H1 (cell line): Measurements from ENCODE around the gene FHAD1. TPM values are rescaled to one million over a fixed set of nuclear protein-coding genes. Genes with fewer than 3 reads are reported as not detected.

Experiments used
- CTCF ChIA-PET: fragments of 300-600 bp; sonication (Branson Sonifier 250); formaldehyde crosslinking; loops from one replicate; lab custom pipeline; 2021; ENCODE audit not compliant: partially characterized antibody; lab: Charles Lee
- POLR2A ChIA-PET: fragments of 300-600 bp; sonication (Branson Sonifier 250); formaldehyde crosslinking; loops from one replicate; lab custom pipeline; 2021; ENCODE audit warnings: inconsistent platforms; ENCODE audit not compliant: partially characterized antibody; lab: Charles Lee
- DNase-seq, 2 experiments: peaks; one replicate each; pipeline versions ENCODE4 v3.0.0 to v3.0.0-alpha.2; 2010 to 2022; ENCODE audit warnings: low spot score in 2 of 2, low read depth in 1 of 2, mixed read lengths in 1 of 2
- FAIRE-seq: peaks from 2 replicates; lab custom pipeline; 2011; peaks lifted over from hg19 to GRCh38; lab: Jason Lieb, UNC
- H2AFZ ChIP-seq: 2 replicates; pipeline ENCODE4 v1.8.1; 2012; ENCODE audit warnings: low read length, inconsistent platforms
- H2AK5ac ChIP-seq: 2 replicates; pipeline ENCODE4 v1.6.1; 2013; ENCODE audit warnings: low read depth, low read length
- H2BK120ac ChIP-seq: replicated peaks from 2 replicates; pipeline ENCODE3; 2013; ENCODE audit warnings: low read depth, low read length, inconsistent platforms
- H2BK12ac ChIP-seq: 2 replicates; pipeline ENCODE4 v1.6.1; 2013; ENCODE audit warnings: low read depth, low read length
- H2BK15ac ChIP-seq: 2 replicates; pipeline ENCODE4 v1.6.1; 2013; ENCODE audit warnings: low read length
- H2BK20ac ChIP-seq: 2 replicates; pipeline ENCODE4 v1.6.1; 2013; ENCODE audit warnings: low read length
- H2BK5ac ChIP-seq: 2 replicates; pipeline ENCODE4 v1.6.1; 2013; ENCODE audit warnings: low read depth, low read length
- H3K14ac ChIP-seq: 2 replicates; pipeline ENCODE4 v1.6.1; 2013; ENCODE audit warnings: inconsistent platforms; ENCODE audit not compliant: insufficient read length
- H3K18ac ChIP-seq: 2 replicates; pipeline ENCODE4 v1.6.1; 2013; ENCODE audit warnings: low read length; ENCODE audit errors: extremely low read depth
- H3K23ac ChIP-seq: 2 replicates; pipeline ENCODE4 v1.6.1; 2013; ENCODE audit warnings: inconsistent platforms; ENCODE audit not compliant: insufficient read length
- H3K23me2 ChIP-seq: 2 replicates; pipeline ENCODE4 v1.6.1; 2013; ENCODE audit warnings: low read depth, low read length
- H3K27ac ChIP-seq: 2 replicates; pipeline ENCODE4 v1.6.1; 2011; ENCODE audit warnings: low read depth, low read length, inconsistent platforms
- H3K27me3 ChIP-seq, 4 experiments: replicated peaks in 1 of 4; 1 replicate in 1 of 4; 2 replicates in 3 of 4; pipeline versions ENCODE4 v1.6.1 to v1.8.1; 2011 to 2013; ENCODE audit warnings: low read length in 3 of 4, mild to moderate bottlenecking in 3 of 4, inconsistent platforms in 2 of 4, mixed read lengths in 2 of 4, moderate library complexity in 1 of 4; ENCODE audit not compliant: control insufficient read depth in 3 of 4, insufficient read depth in 3 of 4; ENCODE audit errors: extremely low read depth in 1 of 4
- H3K36me3 ChIP-seq, 4 experiments: 2 replicates each; pipeline versions ENCODE4 v1.6.1 to v1.8.1; 2011 to 2013; ENCODE audit warnings: mild to moderate bottlenecking in 4 of 4, low read length in 3 of 4, moderate library complexity in 2 of 4, control low read depth in 1 of 4, inconsistent platforms in 1 of 4; ENCODE audit not compliant: insufficient read depth in 4 of 4, control insufficient read depth in 2 of 4
- H3K4ac ChIP-seq: replicated peaks from 2 replicates; pipeline ENCODE3; 2013; ENCODE audit warnings: low read length, low read depth, mixed read lengths, inconsistent platforms; ENCODE audit not compliant: insufficient read length
- H3K4me1 ChIP-seq, 4 experiments: replicated peaks in 1 of 4; 1 replicate in 1 of 4; 2 replicates in 3 of 4; pipeline versions ENCODE4 v1.6.1 to v1.8.1; 2011 to 2013; ENCODE audit warnings: low read length in 3 of 4, inconsistent platforms in 2 of 4, mixed read lengths in 1 of 4; ENCODE audit not compliant: insufficient read depth in 4 of 4, control insufficient read depth in 3 of 4
- H3K4me2 ChIP-seq, 2 experiments: 2 replicates each; pipeline versions ENCODE4 v1.6.1 to v1.8.1; 2011 to 2013; ENCODE audit warnings: low read depth in 2 of 2, low read length in 2 of 2, control low read depth in 1 of 2, inconsistent platforms in 1 of 2, mild to moderate bottlenecking in 1 of 2; ENCODE audit not compliant: insufficient read depth in 1 of 2
- H3K4me3 ChIP-seq, 4 experiments: fragments of 200-600, 300-600 bp in 1 of 4; sonication (generic), shearing (Covaris generic), sonication (Bioruptor Twin) in 1 of 4; 2 replicates each; pipeline versions ENCODE4 v1.5.1 to v1.8.1; 2011 to 2016; ENCODE audit warnings: low read length in 4 of 4, low read depth in 3 of 4, control low read depth in 2 of 4, inconsistent platforms in 2 of 4, mild to moderate bottlenecking in 2 of 4, mixed read lengths in 1 of 4, moderate library complexity in 1 of 4; ENCODE audit not compliant: insufficient read depth in 2 of 4; ENCODE audit errors: extremely low read depth in 1 of 4
- H3K56ac ChIP-seq: replicated peaks from 2 replicates; pipeline ENCODE3; 2013; ENCODE audit warnings: low read depth, mild to moderate bottlenecking, mixed read lengths, low read length, inconsistent platforms; ENCODE audit not compliant: insufficient read length
- H3K79me1 ChIP-seq: 2 replicates; pipeline ENCODE4 v1.6.1; 2013; ENCODE audit warnings: low read depth, low read length, control low read depth
- H3K79me2 ChIP-seq, 2 experiments: 2 replicates each; pipeline versions ENCODE4 v1.6.1 to v1.8.1; 2012 to 2013; ENCODE audit warnings: low read length in 2 of 2, mild to moderate bottlenecking in 2 of 2, inconsistent platforms in 1 of 2; ENCODE audit not compliant: insufficient read depth in 2 of 2, control insufficient read depth in 1 of 2
- H3K9ac ChIP-seq, 4 experiments: replicated peaks in 1 of 4; 1 replicate in 1 of 4; 2 replicates in 3 of 4; pipeline versions ENCODE4 v1.6.1 to v1.8.1; 2011 to 2013; ENCODE audit warnings: low read depth in 3 of 4, low read length in 3 of 4, control low read depth in 2 of 4, mild to moderate bottlenecking in 2 of 4, moderate library complexity in 2 of 4, inconsistent platforms in 1 of 4; ENCODE audit errors: extremely low read depth in 1 of 4
- H3K9me3 ChIP-seq, 2 experiments: 2 replicates each; pipeline versions ENCODE4 v1.6.1 to v1.8.1; 2012 to 2013; ENCODE audit warnings: mild to moderate bottlenecking in 2 of 2, moderate library complexity in 2 of 2, control low read depth in 1 of 2, inconsistent platforms in 1 of 2, low read depth in 1 of 2, low read length in 1 of 2, mixed read lengths in 1 of 2; ENCODE audit not compliant: insufficient read depth in 2 of 2
- H4K20me1 ChIP-seq, 2 experiments: replicated peaks in 1 of 2; 2 replicates each; pipeline versions ENCODE3 to v1.8.1; 2011 to 2013; ENCODE audit warnings: inconsistent platforms in 2 of 2, low read length in 2 of 2, mild to moderate bottlenecking in 1 of 2; ENCODE audit not compliant: insufficient read depth in 2 of 2, control insufficient read depth in 1 of 2
- H4K5ac ChIP-seq: 2 replicates; pipeline ENCODE4 v1.6.1; 2013; ENCODE audit warnings: low read length, low read depth, mixed read lengths, inconsistent platforms; ENCODE audit not compliant: insufficient read length
- H4K8ac ChIP-seq: 2 replicates; pipeline ENCODE4 v1.8.0; 2013; ENCODE audit warnings: mild to moderate bottlenecking, moderate library complexity, low read length, inconsistent platforms; ENCODE audit not compliant: insufficient read depth; ENCODE audit errors: extremely low read depth
- H4K91ac ChIP-seq: replicated peaks from 2 replicates; pipeline ENCODE3; 2013; ENCODE audit warnings: low read length, mixed read lengths, inconsistent platforms; ENCODE audit not compliant: insufficient read length
- BACH1 ChIP-seq: IDR thresholded peaks from 2 replicates; pipeline ENCODE4 v1.6.1; 2012; ENCODE audit warnings: low read length, improper control_type of control experiment
- CHD2 ChIP-seq: IDR thresholded peaks from 2 replicates; pipeline ENCODE4 v1.6.1; 2012; ENCODE audit warnings: low read length, improper control_type of control experiment
- CTBP2 ChIP-seq: IDR thresholded peaks from 2 replicates; pipeline ENCODE4 v1.7.0; 2011; ENCODE audit warnings: borderline replicate concordance, mild to moderate bottlenecking, moderate library complexity, mixed read lengths, low read length; ENCODE audit not compliant: insufficient read depth, insufficient read length
- JUN ChIP-seq: IDR thresholded peaks from 2 replicates; pipeline ENCODE4 v1.6.1; 2011; ENCODE audit warnings: low read depth, mild to moderate bottlenecking, improper control_type of control experiment, low read length
- MAFK ChIP-seq: IDR thresholded peaks from 2 replicates; pipeline ENCODE4 v1.6.1; 2012; ENCODE audit warnings: low read depth, mild to moderate bottlenecking, improper control_type of control experiment, low read length
- SIN3A ChIP-seq, 2 experiments: IDR thresholded peaks in 1 of 2; conservative IDR thresholded peaks in 1 of 2; 2 replicates each; pipeline ENCODE4 v1.6.1; 2011 to 2012; ENCODE audit warnings: low read length in 2 of 2, improper control_type of control experiment in 1 of 2, low read depth in 1 of 2, mild to moderate bottlenecking in 1 of 2
- TBP ChIP-seq: IDR thresholded peaks from 2 replicates; pipeline ENCODE4 v1.6.1; 2011; ENCODE audit warnings: low read depth, low read length, improper control_type of control experiment
- whole genome bisulfite sequencing, 2 experiments: shearing (Covaris generic) in 1 of 2; methylation state at CpG; one replicate each; pipeline versions ENCODE4 v1.1.6 to v1.1.7; 2013 to 2015; ENCODE audit warnings: low lambda C conversion rate in 2 of 2, mixed read lengths in 2 of 2, inconsistent platforms in 1 of 2, low coverage in 1 of 2, missing lambda C conversion rate in 1 of 2; ENCODE audit not compliant: insufficient replicate concordance in 2 of 2, insufficient coverage in 1 of 2, insufficient read length in 1 of 2; ENCODE audit errors: extremely low coverage in 1 of 2, missing lambda C conversion rate in 1 of 2; 5-methylcytosine and 5-hydroxymethylcytosine counted together
- polyA plus RNA-seq, 7 experiments: library from polyadenylated mRNA; depleted of rRNA in 3 of 7; stranded (reverse) in 5 of 7; unstranded in 2 of 7; fragments of >200 nt in 5 of 7; fragments of 200-250 nt in 2 of 7; gene quantifications; 1 replicate in 5 of 7; 2 replicates in 1 of 7; 4 replicates in 1 of 7; pipeline versions ENCODE4 v1.2.1 to v1.2.3, GENCODE V29; 2011 to 2013; ENCODE audit warnings: missing spikeins in 2 of 7, mixed read lengths in 2 of 7
- total RNA-seq: library from RNA; stranded (reverse); fragmentation: NEBNext Ultra II Directional; extraction: Animal tissue kit (Norgen Biotek cat#: 25700); gene quantifications from 2 replicates; pipeline ENCODE4 v1.2.1, GENCODE V29; 2021

The FHAD1 gene
- total and polyA plus RNA-seq, 2 of the 8 experiments (the other 6 are each of a cell fraction or from before 2014, with no cell fraction given) = 0.39 to 0.69 TPM

- H3K23ac ChIP-seq = no peak overlapping the region
- H3K4me3 ChIP-seq = no peak overlapping the region
- no peak overlapping the region for H4K8ac ChIP-seq
- ChIA-PET POLR2A (interaction anchor here (1.3 kb wide), 1 partner anchor 10 kb away, joined by 3 read pairs; no protein-coding TSS in a partner anchor), CTCF (interaction anchor here (3.9 kb wide), 1 partner anchor 8 kb away, joined by 26 read pairs; no protein-coding TSS in a partner anchor)
- H2BK5ac ChIP-seq = no peak overlapping the region
- FAIRE-seq = no peak
- 100% methylated on average over 2 of the region's 2 CpGs; no CpG with 5 or more reads in 1 of the 2 experiments for WGBS, 2 experiments
- H2AK5ac ChIP-seq = no peak overlapping the region
- H3K27ac ChIP-seq = no peak overlapping the region
- no peaks in the 10 kb centered on the region for H3K4me1 ChIP-seq
- no peak overlapping the region for H4K91ac ChIP-seq
- H3K9me3 ChIP-seq = no peaks in the 10 kb centered on the region
- no peaks in the 10 kb centered on the region for H3K79me1 ChIP-seq
- H3K23me2 ChIP-seq = peaks cover 3% of the 10 kb centered on the region; the same call in 1 of the 2 replicates
- no peak overlapping the region for H3K18ac ChIP-seq
- no peak overlapping the region for H4K5ac ChIP-seq
- H2AFZ ChIP-seq = no peak overlapping the region
- H3K14ac ChIP-seq = no peak overlapping the region
- H3K4me2 ChIP-seq = no peak overlapping the region
- no peaks in the 10 kb centered on the region for H3K36me3 ChIP-seq
- no peaks in the 10 kb centered on the region for H4K20me1 ChIP-seq
- H3K9ac ChIP-seq = no peak overlapping the region
- no peak for DNase-seq
- no peaks in the 10 kb centered on the region for H3K79me2 ChIP-seq
- no peak overlapping the region for H2BK15ac ChIP-seq
- no peak overlapping the region for H2BK120ac ChIP-seq
- H3K4ac ChIP-seq = no peak overlapping the region
- H2BK12ac ChIP-seq = no peak overlapping the region
- no peak overlapping the region for H3K56ac ChIP-seq
- H3K27me3 ChIP-seq = no peaks in the 10 kb centered on the region
- no peak overlapping the region for H2BK20ac ChIP-seq
- TF ChIP-seq MAFK (no peak), TBP (no peak), CTBP2 (no peak), SIN3A (conservative IDR thresholded peaks at IDR 0.05 in 1 of 2, IDR thresholded peaks at IDR 0.05 in 1 of 2; ENCODE audit: low read depth in 1 of 2, low read length in 2 of 2) (no peak), BACH1 (no peak), JUN (no peak), CHD2 (no peak)
Observed at GRCh38 chr1:15331734-15332133, 84.7 kb downstream of the FHAD1 start.
